ENCODE data around the gene RAB35.

Gene RAB35

GRCh38 chr12:120125029-120125428 lies 8.5 kb upstream of the RAB35 start:
- TF ChIP-seq MYC (IDR thresholded peaks at IDR 0.05; ENCODE audit: low read depth, low read length) (no peak), MAX (IDR thresholded peaks at IDR 0.05; ENCODE audit: low read depth, low read length) (no peak), POLR2A (IDR thresholded peaks at IDR 0.05; ENCODE audit: extremely low read depth, insufficient read length) (no peak)
- TF ChIP-seq, protein P1, sequence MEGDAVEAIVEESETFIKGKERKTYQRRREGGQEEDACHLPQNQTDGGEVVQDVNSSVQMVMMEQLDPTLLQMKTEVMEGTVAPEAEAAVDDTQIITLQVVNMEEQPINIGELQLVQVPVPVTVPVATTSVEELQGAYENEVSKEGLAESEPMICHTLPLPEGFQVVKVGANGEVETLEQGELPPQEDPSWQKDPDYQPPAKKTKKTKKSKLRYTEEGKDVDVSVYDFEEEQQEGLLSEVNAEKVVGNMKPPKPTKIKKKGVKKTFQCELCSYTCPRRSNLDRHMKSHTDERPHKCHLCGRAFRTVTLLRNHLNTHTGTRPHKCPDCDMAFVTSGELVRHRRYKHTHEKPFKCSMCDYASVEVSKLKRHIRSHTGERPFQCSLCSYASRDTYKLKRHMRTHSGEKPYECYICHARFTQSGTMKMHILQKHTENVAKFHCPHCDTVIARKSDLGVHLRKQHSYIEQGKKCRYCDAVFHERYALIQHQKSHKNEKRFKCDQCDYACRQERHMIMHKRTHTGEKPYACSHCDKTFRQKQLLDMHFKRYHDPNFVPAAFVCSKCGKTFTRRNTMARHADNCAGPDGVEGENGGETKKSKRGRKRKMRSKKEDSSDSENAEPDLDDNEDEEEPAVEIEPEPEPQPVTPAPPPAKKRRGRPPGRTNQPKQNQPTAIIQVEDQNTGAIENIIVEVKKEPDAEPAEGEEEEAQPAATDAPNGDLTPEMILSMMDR (IDR thresholded peaks at IDR 0.05; ENCODE audit: low read depth, low read length), result no peak
- H3K4me3 ChIP-seq (ENCODE audit: low read depth, low read length), result no peak overlapping the region
- no peak for DNase-seq (ENCODE audit: low read depth)

DNA sequence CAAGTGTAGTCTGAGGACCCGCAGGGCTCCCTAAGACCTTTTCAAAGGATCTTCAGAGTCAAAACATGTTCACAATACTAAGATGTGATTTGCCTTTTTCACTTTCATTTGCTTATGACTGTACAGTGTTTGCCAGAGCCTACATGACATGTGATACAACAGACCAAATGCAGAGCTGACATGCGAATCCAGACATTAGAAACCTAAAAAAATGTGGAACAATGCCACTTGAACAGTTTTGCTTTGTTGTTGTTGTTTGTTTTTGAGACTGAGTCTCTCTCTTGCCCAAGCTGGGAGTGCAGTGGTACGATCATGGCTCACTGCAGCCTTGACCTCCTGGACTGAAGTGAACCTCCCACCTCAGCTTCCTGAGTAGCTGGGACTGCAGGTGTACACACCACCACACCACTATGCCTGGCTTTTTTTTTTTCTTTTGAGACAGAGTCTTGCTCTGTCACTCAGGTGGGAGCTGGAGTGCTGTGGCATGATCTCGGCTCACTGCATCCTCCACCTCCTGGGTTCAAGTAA lies 5.3 kb upstream of the RAB35 start:
- H3K4me3 ChIP-seq (ENCODE audit: low read depth, low read length), result no peak overlapping the region
- TF ChIP-seq MAX (IDR thresholded peaks at IDR 0.05; ENCODE audit: low read depth, low read length), result no peak
- TF ChIP-seq, protein P1 (IDR thresholded peaks at IDR 0.05; ENCODE audit: low read depth, low read length), result no peak
- TF ChIP-seq POLR2A (IDR thresholded peaks at IDR 0.05; ENCODE audit: extremely low read depth, insufficient read length), result no peak
- no peak for TF ChIP-seq MYC (IDR thresholded peaks at IDR 0.05; ENCODE audit: low read depth, low read length)
- no peak for DNase-seq (ENCODE audit: low read depth)

GRCh38 chr12:120121343-120121742 lies 4.8 kb upstream of the RAB35 start:
- no peak overlapping the region for H3K4me3 ChIP-seq (ENCODE audit: low read depth, low read length)
- TF ChIP-seq MYC (IDR thresholded peaks at IDR 0.05; ENCODE audit: low read depth, low read length), result no peak
- no peak for TF ChIP-seq MAX (IDR thresholded peaks at IDR 0.05; ENCODE audit: low read depth, low read length)
- TF ChIP-seq, protein P1 (IDR thresholded peaks at IDR 0.05; ENCODE audit: low read depth, low read length), result no peak
- no peak for TF ChIP-seq POLR2A (IDR thresholded peaks at IDR 0.05; ENCODE audit: extremely low read depth, insufficient read length)
- no peak for DNase-seq (ENCODE audit: low read depth)

DNA sequence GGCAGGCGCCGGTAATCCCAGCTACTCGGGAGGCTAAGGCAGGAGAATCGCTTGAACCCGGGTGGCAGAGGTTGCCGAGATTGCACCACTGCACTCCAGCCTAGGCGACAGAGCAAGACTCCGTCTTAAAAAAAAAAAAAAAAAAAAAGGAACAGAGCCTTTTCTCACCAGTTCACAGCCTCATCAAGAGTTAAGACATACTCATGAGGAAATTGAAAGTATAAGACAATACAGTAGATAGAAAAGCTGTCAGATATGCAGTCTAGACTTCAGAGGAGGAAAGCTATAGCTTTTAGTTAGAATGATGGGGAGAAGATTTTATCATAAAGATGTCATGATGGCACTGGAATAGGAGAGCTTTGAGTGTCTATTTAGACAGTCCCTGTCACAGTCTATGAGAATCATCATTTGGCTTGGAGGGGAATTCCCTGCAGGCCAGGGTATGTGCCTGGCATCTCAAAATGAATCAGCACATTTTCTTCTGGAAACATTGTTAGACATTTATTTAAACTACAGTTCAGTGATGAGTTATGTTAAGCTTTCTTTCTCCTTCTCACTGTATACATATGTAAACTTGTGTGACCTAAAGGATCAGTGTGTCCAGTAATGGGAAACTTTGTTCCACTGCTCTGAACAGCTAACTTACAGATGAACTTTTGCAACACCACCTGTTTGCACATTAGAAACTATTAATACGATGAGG lies 2.9 kb upstream of the RAB35 start:
- no peak for TF ChIP-seq POLR2A (IDR thresholded peaks at IDR 0.05; ENCODE audit: extremely low read depth, insufficient read length)
- TF ChIP-seq, protein P1 (IDR thresholded peaks at IDR 0.05; ENCODE audit: low read depth, low read length), result no peak
- TF ChIP-seq MAX (IDR thresholded peaks at IDR 0.05; ENCODE audit: low read depth, low read length), result no peak
- TF ChIP-seq MYC (IDR thresholded peaks at IDR 0.05; ENCODE audit: low read depth, low read length), result no peak
- DNase-seq (ENCODE audit: low read depth), result no peak

GRCh38 chr12:120118321-120119061 lies 1.9 kb upstream of the RAB35 start:
- TF ChIP-seq, protein P1 (IDR thresholded peaks at IDR 0.05; ENCODE audit: low read depth, low read length), result no peak
- no peak for TF ChIP-seq MYC (IDR thresholded peaks at IDR 0.05; ENCODE audit: low read depth, low read length)
- no peak for TF ChIP-seq POLR2A (IDR thresholded peaks at IDR 0.05; ENCODE audit: extremely low read depth, insufficient read length)
- no peak for TF ChIP-seq MAX (IDR thresholded peaks at IDR 0.05; ENCODE audit: low read depth, low read length)
- DNase-seq (ENCODE audit: low read depth), result no peak
- peak overlapping the region; percentile 84 for H3K4me3 ChIP-seq (ENCODE audit: low read depth, low read length)

More for the DNA sequence above, 2.9 kb upstream of the RAB35 start:
- H3K4me3 ChIP-seq (ENCODE audit: low read depth, low read length), result no peak overlapping the region

All from NB4 (cell line).